NCI-H2196 treated with DMSO at 0.1 percent for 48 hours (cell line): ENCODE data around the gene SLC26A1.
A peak's percentile ranks its signal among the peaks of the same experiment; 100 is the strongest.
"Not testable (repeated sequence)": the region's sequence is repeated elsewhere in the genome, so short reads cannot be mapped to it uniquely, and the experiment has no call there.

Experiments used
- DNase-seq: peaks from one replicate; lab custom pipeline; 2025; ENCODE audit not compliant: unreplicated experiment; lab: John Stamatoyannopoulos, UW

Gene SLC26A1

DNA sequence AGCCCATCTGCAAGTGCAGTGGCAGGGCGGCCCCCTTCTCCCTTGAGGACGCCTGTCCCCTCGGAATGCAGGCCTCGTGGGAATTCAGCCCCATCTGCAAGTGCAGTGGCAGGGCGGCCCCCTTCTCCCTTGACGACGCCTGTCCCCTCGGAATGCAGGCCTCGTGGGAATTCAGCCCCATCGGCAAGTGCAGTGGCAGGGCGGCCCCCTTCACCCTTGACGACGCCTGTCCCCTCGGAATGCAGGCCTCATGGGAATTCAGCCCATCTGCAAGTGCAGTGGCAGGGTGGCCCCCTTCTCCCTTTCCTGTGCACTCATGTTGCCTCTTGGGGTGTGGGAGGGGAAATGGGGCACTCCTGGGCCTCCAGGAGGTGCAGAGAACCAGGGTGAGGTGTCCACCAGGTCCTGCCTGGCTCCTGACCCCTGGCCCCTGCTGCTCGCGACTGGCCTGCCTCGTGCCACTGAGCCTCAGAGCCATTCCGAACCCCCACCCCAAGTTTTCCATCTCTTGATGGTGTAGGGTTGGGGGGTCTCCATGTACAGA is 6.8 kb upstream of the SLC26A1 start:
- no peak for DNase-seq

- DNase-seq, result not testable (repeated sequence)
These were observed 6.1 kb upstream of the SLC26A1 start for GRCh38 chr4:999240-999863.

DNA sequence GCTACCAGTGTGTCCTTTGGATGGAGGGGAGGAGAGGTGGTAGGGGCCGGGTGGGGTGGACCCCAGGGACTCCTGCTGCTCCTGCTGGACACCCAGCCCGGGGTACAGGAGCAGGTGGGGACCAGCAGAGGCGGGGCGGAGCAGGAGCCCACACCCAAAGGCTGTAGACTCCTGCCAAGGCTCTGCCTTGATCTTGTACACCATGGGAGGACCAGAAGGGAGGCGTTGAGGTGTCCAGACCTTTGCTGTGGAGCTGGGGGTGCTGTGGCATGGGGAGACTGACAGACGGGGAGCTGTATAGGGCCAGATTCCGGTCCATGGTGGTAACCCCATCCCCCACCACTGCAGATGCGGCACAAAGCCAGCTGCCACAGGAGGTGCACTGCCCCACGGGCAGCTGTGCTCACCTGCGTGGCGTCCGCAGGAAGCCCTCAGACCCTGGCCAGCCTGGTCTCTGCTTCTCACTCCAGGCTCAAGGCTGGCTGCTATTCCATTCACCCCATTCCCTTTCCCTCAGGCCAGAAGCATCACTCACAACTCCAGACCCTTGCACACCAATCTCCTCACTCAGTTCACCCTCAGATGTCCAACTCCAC is 5.0 kb upstream of the SLC26A1 start:
- DNase-seq, result no peak

GRCh38 chr4:997375-998071 is 4.3 kb upstream of the SLC26A1 start:
- no peak for DNase-seq

DNA sequence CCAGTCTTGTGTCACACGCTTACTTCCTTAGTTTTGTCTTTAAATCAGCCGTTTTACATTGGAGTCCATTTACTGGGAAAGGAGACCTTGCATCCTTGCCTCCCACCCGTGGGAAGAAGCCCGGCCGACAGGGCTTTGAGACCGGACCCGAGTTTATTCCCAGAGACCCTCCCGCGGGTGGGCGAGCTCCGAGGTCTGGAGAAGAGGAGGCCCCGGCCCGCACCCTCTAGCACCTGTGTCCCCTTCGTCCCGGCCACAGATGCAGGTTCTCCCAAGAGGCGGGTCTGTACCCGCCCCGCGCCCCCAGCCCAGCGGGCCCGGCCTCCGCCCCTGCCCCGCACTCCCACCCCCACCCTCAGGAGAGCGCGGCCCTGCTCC is 3.8 kb upstream of the SLC26A1 start:
- no peak for DNase-seq

GRCh38 chr4:996030-996996 is 3.1 kb upstream of the SLC26A1 start:
- no peak for DNase-seq

DNA sequence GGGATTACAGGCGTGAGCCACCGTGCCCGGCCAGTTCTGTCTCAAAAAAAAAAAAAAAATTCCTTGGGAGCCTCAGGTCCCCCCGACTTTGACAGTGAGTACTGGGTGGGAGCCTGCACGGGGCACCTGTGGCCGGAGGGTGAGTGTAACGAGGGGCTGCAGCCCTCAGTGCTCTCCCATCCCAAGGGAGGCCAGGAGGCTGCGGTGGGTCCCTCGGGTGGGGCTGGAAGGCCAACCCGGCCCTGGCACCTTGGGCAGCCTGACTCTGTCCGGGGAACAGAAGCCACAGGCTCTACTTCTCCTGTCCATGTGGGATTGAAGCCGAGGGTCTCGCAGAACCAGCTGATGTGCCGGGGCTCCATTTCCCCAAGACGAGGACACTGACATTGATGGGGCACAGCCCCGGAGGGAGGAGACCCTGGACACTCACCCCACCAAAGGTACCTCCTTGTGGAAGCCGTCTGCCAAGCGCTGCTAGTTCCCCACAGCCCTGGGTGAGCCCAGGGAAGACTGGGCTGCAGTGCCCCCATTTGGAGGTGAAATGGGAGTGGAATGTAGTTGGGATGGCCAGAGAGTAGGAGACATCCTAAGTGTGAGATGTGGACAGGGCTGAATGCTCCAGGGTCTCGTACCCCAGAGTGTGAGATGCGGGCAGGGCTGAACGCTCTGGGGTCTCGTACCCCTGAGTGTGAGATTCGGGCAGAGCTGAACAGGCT is 2.3 kb upstream of the SLC26A1 start:
- DNase-seq, result no peak

DNA sequence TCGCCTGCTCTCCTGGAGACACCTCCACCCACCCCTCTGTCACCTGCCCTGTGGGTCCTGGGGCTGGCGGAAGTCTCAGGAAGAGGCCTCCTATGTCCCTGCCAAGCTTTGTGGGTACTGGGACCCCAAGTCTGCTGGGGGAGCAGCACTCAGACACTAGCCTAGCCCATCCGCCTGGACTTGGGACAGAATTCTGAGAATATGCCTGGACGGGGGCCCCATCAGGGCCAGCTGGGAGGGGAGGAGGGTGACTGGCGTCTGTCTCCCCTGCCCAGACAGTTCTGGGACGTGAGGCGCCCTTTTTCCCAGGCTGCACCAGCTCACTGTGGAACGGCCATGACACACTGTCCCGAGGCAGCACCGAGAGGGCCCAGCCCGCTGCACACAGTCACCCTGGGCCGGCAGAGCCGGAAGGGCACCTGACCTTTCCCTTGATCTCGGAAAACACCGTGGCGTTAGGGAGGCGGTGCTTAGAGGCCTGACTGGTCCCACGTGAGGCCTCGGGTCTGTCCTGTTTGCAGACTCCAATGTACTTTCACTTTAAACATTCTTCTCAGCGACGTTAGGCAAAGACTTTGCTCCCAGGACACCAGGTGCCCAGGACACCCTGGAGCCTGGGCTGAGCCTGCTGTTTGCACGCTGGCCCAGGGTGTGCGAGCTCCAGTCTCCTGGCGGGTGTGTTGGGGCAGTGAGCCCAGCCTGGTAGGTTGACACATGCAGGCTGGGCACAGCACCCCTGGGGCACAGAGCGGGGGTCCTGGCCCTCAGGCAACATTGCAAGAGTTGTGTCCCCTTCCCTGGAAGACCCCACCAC is 700 bp downstream of the SLC26A1 start:
- DNase-seq, result no peak

- no peak for DNase-seq
These were observed 1.5 kb downstream of the SLC26A1 start for GRCh38 chr4:991451-992296.

GRCh38 chr4:990746-991367 is 2.3 kb downstream of the SLC26A1 start:
- no peak for DNase-seq

- no peak for DNase-seq
These were observed 3.3 kb downstream of the SLC26A1 start for GRCh38 chr4:989722-990471.

- DNase-seq, result no peak
These were observed 4.2 kb downstream of the SLC26A1 start for GRCh38 chr4:988726-989721.

GRCh38 chr4:987624-988513 is 5.3 kb downstream of the SLC26A1 start:
- no peak for DNase-seq

- peak; percentile 10 for DNase-seq
These were observed 6.2 kb downstream of the SLC26A1 start, which contains the start of gene IDUA for GRCh38 chr4:986879-987623. Gene IDUA, plus strand, starts transcription at chr4:987044. Its CDS starts 41 bp downstream, at chr4:987085.
